HG02870 (cell line): ENCODE results near the gene CCDC81.
A peak's percentile ranks its signal among the peaks of the same experiment; 100 is the strongest.
"Not testable (repeated sequence)": the region's sequence is repeated elsewhere in the genome, so short reads cannot be mapped to it uniquely, and the experiment has no call there.

Experiments used
- ATAC-seq: cut with Tn5 transposase; IDR thresholded peaks from one replicate; pipeline ENCODE4 v1.9.1; 2021; ENCODE audit warnings: mild to moderate bottlenecking, moderate library complexity; ENCODE audit not compliant: unreplicated experiment

The CCDC81 gene

GRCh38 chr11:86386746-86387145, 12.1 kb downstream of the CCDC81 start:
- ATAC-seq, result no peak

- no peak for ATAC-seq
These were observed 13.5 kb downstream of the CCDC81 start for GRCh38 chr11:86388198-86388597.

- ATAC-seq, result no peak
These were observed 15.8 kb downstream of the CCDC81 start for GRCh38 chr11:86390487-86390886.

- no peak for ATAC-seq
These were observed 20.4 kb downstream of the CCDC81 start for GRCh38 chr11:86395061-86395551.

GRCh38 chr11:86396396-86396795, 21.7 kb downstream of the CCDC81 start:
- ATAC-seq, result no peak

- no peak for ATAC-seq
These were observed 22.7 kb downstream of the CCDC81 start for GRCh38 chr11:86397351-86397750.

GRCh38 chr11:86398106-86398505, 23.4 kb downstream of the CCDC81 start:
- ATAC-seq, result no peak

- ATAC-seq, result no peak
These were observed 28.8 kb downstream of the CCDC81 start for GRCh38 chr11:86403458-86403857.

- ATAC-seq, result no peak
These were observed 34.2 kb downstream of the CCDC81 start for GRCh38 chr11:86408845-86409244.

- no peak for ATAC-seq
These were observed 39.3 kb downstream of the CCDC81 start for GRCh38 chr11:86414032-86414431.

GRCh38 chr11:86415026-86415425, 40.3 kb downstream of the CCDC81 start:
- no peak for ATAC-seq

- peak; percentile 41 for ATAC-seq
These were observed 41.8 kb downstream of the CCDC81 start for GRCh38 chr11:86416494-86416893.

- not testable (repeated sequence) for ATAC-seq
These were observed 42.3 kb downstream of the CCDC81 start for GRCh38 chr11:86416951-86417350.

GRCh38 chr11:86418106-86418505, 43.4 kb downstream of the CCDC81 start:
- no peak for ATAC-seq

- no peak for ATAC-seq
These were observed 43.8 kb downstream of the CCDC81 start for GRCh38 chr11:86418513-86418912.

GRCh38 chr11:86418917-86419316, 44.2 kb downstream of the CCDC81 start:
- no peak for ATAC-seq

- ATAC-seq, result no peak
These were observed 47.3 kb downstream of the CCDC81 start for GRCh38 chr11:86421946-86422345.

GRCh38 chr11:86422371-86422770, 47.7 kb downstream of the CCDC81 start:
- no peak for ATAC-seq

GRCh38 chr11:86423488-86423887, 48.8 kb downstream of the CCDC81 start:
- ATAC-seq, result not testable (repeated sequence)

- no peak for ATAC-seq
These were observed 52.8 kb downstream of the CCDC81 start for GRCh38 chr11:86427441-86427840.

- ATAC-seq, result no peak
These were observed 56.6 kb downstream of the CCDC81 start for GRCh38 chr11:86431258-86431657.

GRCh38 chr11:86433361-86434095, 58.8 kb downstream of the CCDC81 start:
- not testable (repeated sequence) for ATAC-seq

GRCh38 chr11:86435711-86436110, 61.0 kb downstream of the CCDC81 start:
- ATAC-seq, result no peak
